HG02870 (cell line): ENCODE measurements around the gene MYH7.
"Not testable (repeated sequence)": the region's sequence is repeated elsewhere in the genome, so short reads cannot be mapped to it uniquely, and the experiment has no call there.

Experiments
- ATAC-seq: cut with Tn5 transposase; IDR thresholded peaks from one replicate; pipeline ENCODE4 v1.9.1; 2021; ENCODE audit warnings: mild to moderate bottlenecking, moderate library complexity; ENCODE audit not compliant: unreplicated experiment

Gene MYH7

DNA sequence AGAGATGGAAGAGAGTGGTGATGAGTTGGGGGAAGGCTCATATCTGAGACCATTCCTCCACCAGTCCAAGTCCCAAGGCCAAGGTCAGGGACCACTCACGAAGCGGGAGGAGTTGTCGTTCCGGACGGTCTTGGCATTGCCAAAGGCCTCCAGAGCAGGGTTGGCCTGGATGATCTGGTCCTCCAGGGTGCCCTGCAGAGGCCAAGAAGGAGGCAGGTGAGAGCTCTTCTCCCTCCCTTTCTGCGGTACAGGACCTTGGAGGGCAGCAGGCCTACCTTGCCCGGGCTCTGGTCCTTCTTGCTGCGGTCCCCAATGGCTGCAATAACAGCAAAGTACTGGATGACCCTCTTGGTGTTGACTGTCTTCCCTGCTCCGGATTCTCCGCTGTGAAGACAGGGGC is 4.0 kb downstream of the MYH7 start:
- no peak for ATAC-seq

DNA sequence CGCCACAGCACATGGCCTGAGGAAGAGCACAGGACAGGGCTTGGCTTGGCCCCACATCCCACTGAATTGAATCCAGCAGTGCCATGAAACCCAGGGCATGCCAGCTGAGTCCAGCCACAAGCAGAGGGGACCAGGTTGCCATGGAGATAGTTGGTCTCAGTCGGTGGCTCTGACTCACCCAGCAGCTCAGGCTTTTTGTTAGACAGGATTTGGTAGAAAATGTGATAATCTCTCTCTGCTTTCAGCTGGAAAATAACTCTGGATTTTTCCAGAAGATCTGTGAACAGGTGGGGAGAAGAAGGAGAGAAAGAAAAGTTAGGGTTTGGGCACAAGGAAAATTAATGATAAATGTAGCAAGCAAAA is 4.8 kb downstream of the MYH7 start:
- ATAC-seq: no peak

DNA sequence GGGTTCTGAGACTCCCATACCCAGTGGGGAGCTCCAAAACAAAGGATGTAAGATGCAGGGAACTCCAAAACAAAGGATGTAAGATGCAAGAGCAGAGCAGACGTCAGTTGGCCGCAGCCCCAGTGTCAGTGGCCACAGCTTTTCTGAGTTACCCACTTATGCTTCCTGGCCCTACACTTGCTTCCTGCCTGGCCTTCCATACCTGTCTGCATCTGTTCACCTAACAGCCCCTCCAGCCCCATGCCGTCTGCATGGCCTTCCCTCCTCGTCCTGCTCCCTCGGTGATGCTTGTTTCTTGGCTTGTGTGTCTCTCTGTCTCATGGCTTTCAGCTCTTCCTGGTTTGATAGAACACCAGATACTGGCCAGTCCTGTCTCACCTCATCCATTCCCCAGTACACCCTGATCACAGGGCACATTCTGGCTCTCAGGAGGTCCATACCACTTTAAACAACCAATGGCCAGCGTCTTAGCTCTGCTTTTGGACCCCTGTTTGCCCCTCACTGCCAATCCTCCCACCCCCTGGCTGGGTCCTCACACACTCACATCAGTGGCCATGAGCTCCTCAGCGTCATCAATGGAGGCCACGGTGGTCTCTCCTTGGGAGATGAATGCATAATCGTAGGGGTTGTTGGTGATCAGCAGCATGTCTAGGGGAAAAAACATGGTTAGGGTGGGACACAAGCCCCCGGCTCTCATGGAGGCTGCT is 5.3 kb downstream of the MYH7 start:
- no peak for ATAC-seq

DNA sequence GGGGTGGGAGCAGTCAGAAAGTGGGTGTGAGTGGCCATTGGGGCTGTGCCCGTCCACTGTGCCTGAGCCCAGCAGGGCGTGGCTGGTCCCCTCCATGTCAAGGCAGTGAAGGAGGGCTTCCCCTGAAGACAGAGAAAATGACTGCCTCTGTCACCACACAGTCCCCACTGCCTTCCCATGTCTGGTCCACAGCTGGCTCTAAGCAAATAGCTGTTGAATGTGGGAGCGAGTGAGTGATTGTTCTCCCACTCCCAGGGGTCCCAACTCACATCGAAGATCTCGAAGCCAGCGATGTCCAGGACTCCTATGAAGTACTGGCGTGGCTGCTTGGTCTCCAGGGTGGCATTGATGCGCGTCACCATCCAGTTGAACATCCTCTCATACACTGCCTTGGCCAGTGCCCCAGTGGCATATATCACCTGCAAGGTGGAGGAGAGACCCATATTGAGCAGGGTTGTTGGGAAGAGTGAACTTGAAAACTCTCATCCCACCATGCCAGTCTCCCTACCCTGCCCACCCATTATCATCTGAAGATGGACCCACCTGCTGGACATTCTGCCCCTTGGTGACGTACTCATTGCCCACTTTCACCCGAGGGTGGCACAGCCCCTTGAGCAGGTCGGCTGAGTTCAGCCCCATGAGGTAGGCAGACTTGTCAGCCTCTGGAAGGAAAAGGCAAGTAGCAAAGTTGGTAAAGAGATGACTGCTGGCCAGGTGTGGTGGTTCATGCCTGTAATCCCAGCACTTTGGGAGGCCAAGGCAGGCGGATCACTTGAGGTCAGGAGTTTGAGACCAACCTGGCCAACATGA is 6.6 kb downstream of the MYH7 start:
- no peak for ATAC-seq

DNA sequence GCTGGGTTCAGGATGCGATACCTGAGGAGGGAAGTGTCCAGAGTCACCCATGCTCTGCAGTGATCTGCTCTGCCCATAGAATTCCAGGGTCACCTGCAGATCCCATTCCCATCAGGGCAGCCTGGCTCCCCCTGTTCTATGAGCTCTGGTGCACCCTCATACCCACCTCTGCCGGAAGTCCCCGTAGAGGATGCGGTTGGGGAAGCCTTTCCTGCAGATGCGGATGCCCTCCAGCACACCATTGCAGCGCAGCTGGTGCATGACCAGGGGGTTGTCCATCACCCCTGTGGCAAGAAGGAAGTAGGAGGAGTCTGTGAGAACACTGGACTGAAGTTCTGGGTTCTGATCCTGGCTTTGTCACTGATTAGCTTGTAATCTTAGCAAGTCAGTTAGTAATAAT is 9.7 kb downstream of the MYH7 start:
- not testable (repeated sequence) for ATAC-seq

DNA sequence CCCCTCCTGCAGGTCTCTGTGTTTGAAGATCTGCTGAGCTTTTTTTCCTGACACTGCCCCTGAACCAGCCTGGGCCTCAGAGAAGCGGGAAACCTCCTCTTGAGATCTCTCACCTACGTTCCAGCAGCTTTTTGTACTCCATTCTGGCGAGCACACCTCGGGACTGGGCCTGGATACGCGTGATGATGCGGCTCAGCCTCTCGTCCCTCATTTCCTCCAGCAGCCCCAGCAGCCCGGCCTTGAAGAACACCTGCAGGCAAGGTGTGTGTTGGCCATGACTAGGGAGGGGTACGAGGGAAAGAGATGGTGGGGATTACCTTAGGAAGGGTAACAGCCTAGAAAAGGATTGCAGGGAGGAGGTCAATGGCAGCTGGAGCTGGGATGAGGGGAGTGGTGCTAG is 10.3 kb downstream of the MYH7 start:
- ATAC-seq: no peak

DNA sequence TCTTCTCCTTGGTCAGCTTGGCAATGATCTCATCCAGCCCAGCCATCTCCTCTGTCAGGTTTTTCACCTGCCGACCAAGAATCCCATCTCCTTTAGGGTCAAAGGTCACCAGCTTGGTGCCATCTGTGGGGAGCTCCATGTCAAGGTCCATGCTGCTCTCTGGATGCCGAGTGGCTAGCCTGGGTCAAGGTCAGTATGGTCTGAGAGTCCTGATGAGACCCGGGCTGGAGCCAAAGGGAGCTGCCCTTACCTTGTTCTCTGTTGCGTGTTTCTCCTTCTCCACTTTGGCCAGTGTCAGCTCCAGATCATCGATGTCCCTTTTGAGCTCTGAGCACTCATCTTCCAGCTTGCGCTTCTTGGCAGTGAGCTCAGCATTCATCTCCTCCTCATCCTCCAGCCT is 11.8 kb downstream of the MYH7 start:
- ATAC-seq: no peak

DNA sequence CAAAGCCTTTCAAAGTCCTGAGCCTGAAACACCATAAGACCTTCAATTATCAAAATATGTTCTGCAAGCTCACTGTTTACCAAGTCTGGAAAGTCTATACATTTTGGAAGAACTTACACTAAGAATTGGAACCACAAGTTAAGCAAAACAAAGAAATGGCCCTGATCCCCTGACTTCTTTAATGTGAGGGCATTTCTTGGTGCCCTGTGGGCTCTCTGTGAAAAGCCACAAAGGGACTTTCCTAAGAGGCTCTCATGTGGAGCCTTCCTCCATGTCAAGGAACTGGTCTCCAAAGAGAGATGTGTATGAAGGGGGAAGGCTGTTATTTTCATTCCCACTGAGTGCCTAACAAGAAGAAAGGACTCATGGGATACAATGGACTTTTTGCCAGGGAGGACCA is 13.9 kb downstream of the MYH7 start:
- no peak for ATAC-seq

DNA sequence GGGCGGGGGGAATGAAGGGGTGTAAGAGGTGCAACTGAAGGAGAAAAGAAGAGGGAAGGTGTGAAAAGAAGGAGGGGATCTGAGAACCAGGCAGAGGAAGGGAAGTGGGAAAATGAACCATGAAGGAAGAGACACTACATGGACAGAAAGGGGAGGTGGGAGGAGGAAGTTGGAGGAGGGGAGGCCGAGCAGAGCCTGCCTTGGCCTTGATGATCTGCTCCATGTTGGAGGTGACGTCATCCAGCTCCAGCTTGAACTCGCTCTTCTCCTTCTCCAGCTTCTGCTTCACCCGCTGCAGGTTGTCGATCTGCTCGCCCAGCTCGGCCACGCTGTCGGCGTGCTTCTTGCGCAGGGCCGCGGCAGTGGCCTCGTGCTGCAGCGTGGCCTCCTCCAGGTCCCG is 15.8 kb downstream of the MYH7 start:
- not testable (repeated sequence) for ATAC-seq

DNA sequence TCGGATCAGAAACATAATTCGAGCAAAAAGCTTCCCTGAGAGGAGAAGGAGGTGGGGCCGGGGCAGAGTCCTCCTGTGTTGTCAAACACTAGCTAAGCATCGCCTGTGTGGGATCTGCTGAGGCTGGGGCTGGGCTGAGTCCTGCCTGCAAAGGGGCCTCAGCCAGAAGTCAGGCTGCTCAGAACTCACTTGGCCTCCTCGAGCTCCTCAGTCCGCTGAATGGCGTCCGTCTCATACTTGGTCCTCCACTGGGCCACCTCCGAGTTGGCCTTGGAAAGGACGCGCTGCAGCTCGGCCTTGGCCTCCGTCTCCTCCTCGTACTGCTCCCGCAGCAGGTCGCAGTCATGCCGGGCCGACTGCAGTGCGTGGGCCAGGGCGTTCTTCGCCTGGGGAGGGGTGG is 17.4 kb downstream of the MYH7 start:
- no peak for ATAC-seq

DNA sequence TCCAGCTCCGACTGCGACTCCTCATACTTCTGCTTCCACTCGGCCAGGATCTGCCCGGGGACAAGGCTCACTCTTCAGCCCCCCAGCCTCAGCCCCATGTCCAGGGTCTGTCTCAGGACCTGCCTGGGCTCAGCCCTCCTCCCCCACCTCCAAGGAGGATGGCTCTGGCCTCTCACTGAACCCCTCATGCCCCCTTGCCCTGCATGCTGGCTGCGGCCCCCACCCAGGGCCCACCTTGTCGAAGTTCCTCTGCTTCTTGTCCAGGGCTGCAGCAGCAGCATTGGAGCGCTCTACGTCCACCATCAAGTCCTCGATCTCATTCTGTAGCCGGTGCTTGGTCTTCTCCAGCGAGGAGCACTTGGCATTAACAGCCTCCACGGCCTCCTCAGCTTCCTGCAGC is 18.2 kb downstream of the MYH7 start:
- not testable (repeated sequence) for ATAC-seq

DNA sequence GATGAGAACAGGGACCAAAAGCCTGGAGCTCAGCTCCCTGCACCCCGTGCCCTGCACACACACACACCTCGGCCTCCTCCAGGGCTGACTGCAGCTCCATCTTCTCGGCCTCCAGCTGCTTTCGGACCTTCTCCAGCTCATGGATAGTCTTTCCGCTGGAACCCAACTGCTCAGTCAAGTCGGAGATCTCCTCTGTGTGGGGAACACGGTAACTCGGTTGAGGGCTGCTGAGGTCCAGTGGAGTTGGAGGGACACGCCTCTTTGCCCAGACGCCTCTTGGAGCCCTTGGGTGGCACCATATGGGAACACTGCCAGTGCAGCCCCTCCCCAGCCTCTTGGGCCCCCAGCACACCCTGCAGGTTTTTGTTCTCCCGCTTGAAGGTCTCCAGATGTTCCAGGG is 18.7 kb downstream of the MYH7 start:
- no peak for ATAC-seq

DNA sequence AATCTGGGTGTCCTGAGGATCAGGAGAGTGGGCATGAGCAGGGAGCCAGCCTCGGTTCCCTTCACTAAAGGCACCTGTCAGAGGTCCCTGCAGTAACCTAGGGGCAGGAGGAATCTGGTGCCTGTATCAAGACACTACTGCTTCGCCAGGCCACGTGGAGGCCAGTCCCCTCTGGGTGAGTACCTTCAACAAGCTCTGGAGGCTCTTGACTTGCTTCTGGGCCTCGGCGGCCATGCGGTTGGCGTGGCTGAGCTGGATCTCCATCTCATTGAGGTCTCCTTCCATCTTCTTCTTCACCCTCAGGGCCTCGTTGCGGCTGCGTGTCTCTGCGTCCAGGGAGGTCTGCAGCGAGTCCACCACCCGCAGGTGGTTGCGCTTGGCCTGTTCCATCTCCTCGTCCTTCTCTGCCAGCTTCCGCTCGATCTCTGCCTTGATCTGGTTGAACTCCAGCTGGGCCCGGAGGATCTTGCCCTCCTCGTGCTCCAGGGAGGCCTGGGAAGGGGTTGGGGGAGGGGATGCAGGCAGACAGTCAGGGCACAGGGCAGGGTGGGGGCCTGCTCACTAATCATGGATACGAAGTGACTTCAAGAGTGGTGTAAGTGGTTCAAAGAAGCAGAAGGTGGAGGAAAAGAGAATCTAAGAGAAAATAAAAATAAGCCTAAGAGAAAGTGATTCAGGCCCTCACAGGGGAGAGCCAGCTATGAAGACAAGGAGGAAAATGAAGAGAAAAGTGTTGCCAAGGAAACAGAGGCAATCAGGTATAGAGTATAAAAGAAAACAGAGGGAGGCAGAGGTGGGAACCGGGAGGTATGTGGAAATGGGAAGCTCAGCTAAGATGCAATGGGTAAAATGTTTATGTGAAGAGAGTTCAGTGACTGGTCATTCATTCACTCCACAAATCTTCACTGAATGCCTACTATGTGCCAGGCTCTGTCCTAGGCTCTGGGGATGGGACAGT is 19.4 kb downstream of the MYH7 start:
- ATAC-seq: no peak

DNA sequence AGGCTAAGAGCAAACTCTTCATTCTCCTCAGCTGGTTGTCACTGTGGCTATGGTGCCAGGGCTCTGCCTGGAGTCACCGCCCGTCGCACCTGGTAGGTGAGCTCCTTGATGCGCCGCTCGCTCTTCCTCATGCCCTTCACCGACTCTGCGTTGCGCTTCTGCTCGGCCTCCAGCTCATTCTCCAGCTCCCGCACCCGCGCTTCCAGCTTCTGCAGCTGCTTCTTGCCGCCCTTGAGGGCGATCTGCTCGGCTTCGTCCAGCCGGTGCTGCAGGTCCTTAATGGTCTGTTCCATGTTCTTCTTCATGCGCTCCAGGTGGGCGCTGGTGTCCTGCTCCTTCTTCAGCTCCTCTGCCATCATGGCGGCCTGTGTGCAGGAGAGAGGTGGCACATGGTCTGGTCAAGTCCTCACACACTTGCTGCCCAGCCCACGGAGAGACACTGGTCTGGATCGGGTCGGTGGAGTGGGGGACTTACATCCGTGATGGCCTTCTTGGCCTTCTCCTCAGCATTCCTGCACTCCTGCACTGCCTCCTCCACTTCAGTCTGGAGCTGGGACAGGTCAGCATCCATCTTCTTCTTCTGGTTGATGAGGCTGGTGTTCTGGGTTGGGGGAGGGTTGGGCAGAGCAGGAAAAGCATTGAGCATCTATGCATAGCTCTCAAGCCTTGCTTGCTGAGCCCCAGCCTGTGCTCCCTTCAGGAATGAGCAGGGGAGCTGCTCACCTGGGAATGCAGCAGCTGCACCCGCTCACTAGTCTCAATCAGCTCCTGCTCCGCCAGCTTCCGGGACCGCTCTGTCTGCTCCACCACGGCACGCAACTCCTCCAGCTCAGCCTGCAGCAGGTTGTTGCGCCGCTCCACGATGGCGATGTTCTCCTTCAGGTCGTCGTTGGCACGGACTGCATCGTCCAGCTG is 20.3 kb downstream of the MYH7 start:
- no peak for ATAC-seq

DNA sequence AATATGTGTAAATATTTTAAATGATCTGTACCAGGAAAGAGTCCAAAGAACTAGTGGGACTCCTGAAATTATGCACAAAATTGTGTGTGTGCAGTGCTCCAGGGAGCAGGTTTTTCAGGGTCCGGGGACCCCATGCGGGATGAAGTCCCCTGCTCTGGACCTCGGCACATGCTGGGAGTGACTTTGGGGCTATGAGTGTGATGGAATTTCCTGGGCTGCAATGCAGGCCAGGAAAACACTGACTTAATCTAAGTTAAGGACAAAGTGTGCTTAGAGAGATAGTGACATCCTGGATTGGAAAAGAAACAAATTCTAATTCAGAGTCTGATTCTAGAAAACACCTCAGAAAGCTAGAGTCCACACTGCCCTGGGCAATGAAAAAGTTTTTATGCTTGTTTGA is 21.2 kb downstream of the MYH7 start:
- no peak for ATAC-seq

DNA sequence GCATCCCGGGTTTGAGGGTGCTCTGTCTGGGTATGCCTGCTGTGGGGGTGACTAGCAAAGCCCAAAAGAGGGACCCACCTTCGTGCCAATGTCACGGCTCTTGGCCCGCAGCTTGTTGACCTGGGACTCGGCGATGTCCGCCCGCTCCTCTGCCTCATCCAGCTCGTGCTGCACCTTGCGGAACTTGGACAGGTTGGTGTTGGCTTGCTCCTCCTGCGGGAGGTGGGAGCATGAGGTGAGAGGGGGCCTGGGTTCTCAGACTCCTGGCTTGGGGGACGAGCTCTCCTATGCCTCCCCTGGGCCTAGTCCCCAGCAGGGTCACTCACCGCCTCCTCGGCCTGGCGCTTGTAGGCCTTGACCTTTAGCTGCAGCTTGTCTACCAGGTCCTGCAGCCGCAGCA is 21.8 kb downstream of the MYH7 start:
- no peak for ATAC-seq

DNA sequence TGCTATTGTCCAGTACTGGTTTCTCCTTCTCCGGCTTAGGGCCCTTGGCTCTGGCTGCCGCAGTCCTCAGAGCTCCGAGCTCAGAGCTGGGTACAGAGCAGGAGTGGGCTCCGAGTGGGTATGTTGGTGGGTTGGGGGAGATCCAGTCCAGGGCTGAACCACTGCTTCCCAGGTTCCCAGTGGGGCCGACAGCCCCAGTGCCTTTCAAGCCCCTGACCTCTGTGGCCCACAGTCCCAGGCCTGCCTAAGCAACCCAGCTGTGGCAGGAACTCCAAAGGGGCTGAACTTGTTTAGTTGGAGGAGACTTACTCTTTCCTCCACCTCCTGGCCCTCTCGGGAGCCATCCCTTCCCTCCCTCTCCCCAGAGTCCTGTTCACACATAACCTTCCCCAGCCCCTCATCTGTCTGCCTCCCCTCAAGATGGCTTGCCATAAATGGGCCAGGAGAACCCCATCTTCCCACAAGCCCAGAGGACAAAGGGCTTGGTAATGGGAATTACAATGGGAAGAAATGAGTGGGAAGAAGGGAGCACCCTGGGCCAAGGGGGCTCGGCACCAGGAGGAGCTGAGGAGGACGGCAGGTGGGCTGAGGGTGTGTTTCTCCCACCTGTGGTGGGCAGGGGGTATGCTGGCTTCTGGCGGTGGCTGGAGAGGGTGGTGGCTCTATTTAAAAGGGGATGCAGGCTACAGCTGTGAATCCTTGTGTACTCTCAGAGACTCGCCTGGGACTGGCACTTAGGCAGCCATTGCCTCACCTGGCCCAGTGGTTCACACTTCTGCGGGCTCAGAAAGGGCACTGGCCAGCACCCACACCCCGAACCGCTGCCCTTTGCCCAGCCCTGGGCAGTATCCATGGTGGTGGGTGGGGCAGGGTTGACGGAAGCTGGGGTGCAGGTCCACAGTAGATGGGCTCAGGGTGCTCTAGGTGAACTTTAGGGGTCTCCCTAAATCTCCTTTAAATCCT is 23.6 kb downstream of the MYH7 start:
- no peak for ATAC-seq

DNA sequence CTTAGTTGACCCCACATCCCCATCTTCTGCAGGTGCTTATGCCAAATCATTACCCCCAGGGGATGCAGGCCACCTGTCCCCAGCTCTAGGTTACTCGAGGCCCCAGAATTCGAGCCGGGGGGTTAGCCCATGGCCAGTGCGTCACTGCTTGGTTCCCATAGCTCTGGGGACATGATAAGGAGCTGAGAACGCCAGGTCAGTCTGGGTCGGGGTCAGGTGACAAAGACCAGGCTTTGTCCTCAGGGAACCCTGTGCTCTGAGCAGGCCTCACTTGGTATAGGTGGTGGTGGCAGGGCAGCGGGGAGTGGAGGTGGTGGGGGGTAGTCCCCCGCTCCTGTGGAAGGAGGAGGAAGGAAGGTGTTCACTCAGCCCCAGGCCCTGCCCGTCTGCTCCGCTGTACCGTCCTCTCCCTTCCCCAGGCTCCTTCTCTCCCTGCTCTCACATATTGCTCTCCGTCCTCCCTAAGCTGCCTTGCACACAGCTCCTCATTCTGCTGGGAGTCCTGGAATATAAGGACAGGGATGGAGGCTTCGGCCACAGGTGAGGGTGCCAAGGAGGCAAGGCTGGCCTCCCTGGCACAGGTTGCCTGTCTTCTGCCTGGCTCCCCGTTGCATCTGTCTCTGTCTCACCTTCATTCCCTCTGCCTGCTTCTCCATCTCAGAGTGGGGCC is 25.4 kb downstream of the MYH7 start:
- no peak for ATAC-seq

DNA sequence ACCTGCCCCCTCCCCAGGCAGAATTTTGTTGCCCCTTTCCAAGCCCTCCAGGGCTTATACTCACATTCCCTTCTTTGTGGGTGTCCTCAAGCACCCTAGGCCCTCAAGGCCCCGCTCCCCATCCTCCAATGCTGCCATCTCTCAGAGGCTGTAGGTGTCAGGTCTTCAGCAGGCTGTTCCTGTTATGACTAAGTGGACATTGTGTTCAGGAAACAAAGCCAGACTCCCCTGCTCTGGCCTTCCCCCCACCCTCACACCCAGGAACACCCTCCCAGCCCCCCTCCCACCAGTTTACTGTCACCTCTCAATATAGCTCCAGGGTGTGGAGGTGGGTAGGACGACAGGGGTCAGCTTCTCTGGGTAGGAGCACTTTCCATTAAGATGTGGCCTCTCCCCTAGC is 26.0 kb downstream of the MYH7 start:
- ATAC-seq: no peak
